Pancreas (tissue), 10 donors: ENCODE measurements around the gene MAPK1. TPM values are rescaled to one million over a fixed set of nuclear protein-coding genes. Genes with fewer than 3 reads are reported as not detected.
"Not testable (repeated sequence)": the region's sequence is repeated elsewhere in the genome, so short reads cannot be mapped to it uniquely, and the experiment has no call there.

Source experiments
- ATAC-seq, 4 donors: fragments of 200-7000 bp; cut with Tn5 transposase; one replicate each; pipeline versions ENCODE4 v1.8.0 to v1.9.1; 2020; ENCODE audit warnings: mild to moderate bottlenecking in 4 of 4, moderate library complexity in 4 of 4
- DNase-seq, 6 donors: peaks; one replicate each; pipeline ENCODE4 v3.0.0-alpha.2; 2020
- FAIRE-seq: peaks from 2 replicates; lab custom pipeline; 2012; peaks lifted over from hg19 to GRCh38; lab: Jason Lieb, UNC
- H3K27ac ChIP-seq, 4 donors: fragments of 200-600 bp; sonication (generic); 1 replicate in 3 of 4; 2 replicates in 1 of 4; pipeline versions ENCODE4 v1.5.0 to v1.8.0; 2020
- H3K27me3 ChIP-seq, 4 donors: fragments of 200-600 bp; one replicate each; pipeline ENCODE4 v1.8.0; 2021
- H3K36me3 ChIP-seq, 3 donors: fragments of 200-600 bp; sonication (generic) in 1 of 3; one replicate each; pipeline versions ENCODE4 v1.5.0 to v1.8.0; 2020 to 2021
- H3K4me1 ChIP-seq, 3 donors: fragments of 200-600 bp; one replicate each; pipeline ENCODE4 v1.8.0; 2021
- H3K4me3 ChIP-seq, 4 donors: fragments of 200-600 bp; sonication (generic) in 2 of 4; one replicate each; pipeline versions ENCODE4 v1.5.0 to v1.8.0; 2020 to 2021
- H3K9me3 ChIP-seq, 4 donors: fragments of 200-600 bp; one replicate each; pipeline ENCODE4 v1.8.0; 2021
- WGBS, 2 donors: extraction: QIAGEN DNeasy Blood & Tissue Kit; methylation state at CpG; one replicate each; pipeline ENCODE4 v1.1.7; 2013; 5-methylcytosine and 5-hydroxymethylcytosine counted together
- intact Hi-C, 3 donors: fragments of 100-400 bp; cut with DNase I; formaldehyde crosslinking; loops; one replicate each; pipeline versions ENCODE4 v1.11.1 to v1.14.2; 2022
- polyA plus RNA-seq, 2 donors: library from polyadenylated mRNA; stranded (reverse); fragments of 200-250 nt; gene quantifications; one replicate each; pipeline ENCODE4 v1.2.3, GENCODE V29; 2013
- total RNA-seq, 6 donors: library from RNA; stranded (reverse); fragmentation: NEBNext Ultra II Directional in 4 of 6; extraction: Animal tissue kit (Norgen Biotek cat#: 25700) in 4 of 6; gene quantifications; one replicate each; pipeline versions ENCODE4 v1.2.1 to v1.2.4, GENCODE V29; 2021 to 2023
- TF ChIP-seq, protein P1 (sequence below), 4 donors: fragments of 200-600 bp; sonication (generic) in 3 of 4; IDR thresholded peaks; one replicate each; pipeline versions ENCODE4 v1.5.0 to v1.8.0; 2021; ENCODE audit warnings: antibody characterized with exemption in 4 of 4
- donor health status: healthy with polysubstance abuse.
- donor health status: DM: no; HTN: no; CAD: no; lungs with moderate emphysema.
- donor health status: DM: no; HTN: no; CAD: no.
- donor health status: control.
- donor health status: control.
- donor health status: Bipolar disorder and iron deficiency.
- donor health status: DM: yes; HTN: yes; CAD: no.
- donor health status: DM: no; HTN: no; CAD: no.
- donor health status: DM: no; HTN: no; CAD: no.
- donor health status: DM: yes; HTN: yes; CAD: no.

Gene MAPK1
- total and polyA plus RNA-seq, 8 donors = 7.0 to 85.7 (median 66.4) TPM

DNA sequence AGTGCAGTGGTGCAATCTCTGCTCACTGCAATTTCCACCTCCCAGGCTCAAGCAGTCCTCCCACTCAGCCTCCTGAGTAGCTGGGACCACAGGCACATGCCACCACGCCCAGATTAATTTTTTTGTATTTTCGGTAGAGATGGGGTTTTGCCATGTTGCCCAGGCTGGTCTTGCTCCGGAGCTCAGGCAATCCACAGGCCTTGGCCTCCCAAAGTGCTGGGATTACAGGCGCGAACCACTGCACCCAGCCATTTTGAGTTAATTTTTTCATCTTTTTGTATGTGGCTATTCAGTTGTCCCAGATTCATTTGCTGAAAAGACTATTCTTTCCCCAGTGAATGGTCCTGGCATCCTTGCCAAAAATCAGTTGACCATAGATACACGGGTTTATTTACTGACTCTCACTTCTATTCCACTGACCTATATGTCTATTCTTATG is 63.6 kb downstream of the MAPK1 start:
- intact Hi-C loops = no loop called here
- ATAC-seq = no peak
- Histone ChIP-seq H3K9me3 (no peaks in the 10 kb centered on the region), H3K36me3 (peaks cover 0 to 48% (median 7%) of the 10 kb centered on the region in 3 donors), H3K4me3 (no peak overlapping the region), H3K27ac (no peak overlapping the region), H3K4me1 (peaks cover 0 to 14% (median 10%) of the 10 kb centered on the region in 3 donors), H3K27me3 (no peaks in the 10 kb centered on the region)
- WGBS, 2 donors = 82 to 85% methylated on average over 6 of the region's 6 CpGs
- TF ChIP-seq, protein P1, sequence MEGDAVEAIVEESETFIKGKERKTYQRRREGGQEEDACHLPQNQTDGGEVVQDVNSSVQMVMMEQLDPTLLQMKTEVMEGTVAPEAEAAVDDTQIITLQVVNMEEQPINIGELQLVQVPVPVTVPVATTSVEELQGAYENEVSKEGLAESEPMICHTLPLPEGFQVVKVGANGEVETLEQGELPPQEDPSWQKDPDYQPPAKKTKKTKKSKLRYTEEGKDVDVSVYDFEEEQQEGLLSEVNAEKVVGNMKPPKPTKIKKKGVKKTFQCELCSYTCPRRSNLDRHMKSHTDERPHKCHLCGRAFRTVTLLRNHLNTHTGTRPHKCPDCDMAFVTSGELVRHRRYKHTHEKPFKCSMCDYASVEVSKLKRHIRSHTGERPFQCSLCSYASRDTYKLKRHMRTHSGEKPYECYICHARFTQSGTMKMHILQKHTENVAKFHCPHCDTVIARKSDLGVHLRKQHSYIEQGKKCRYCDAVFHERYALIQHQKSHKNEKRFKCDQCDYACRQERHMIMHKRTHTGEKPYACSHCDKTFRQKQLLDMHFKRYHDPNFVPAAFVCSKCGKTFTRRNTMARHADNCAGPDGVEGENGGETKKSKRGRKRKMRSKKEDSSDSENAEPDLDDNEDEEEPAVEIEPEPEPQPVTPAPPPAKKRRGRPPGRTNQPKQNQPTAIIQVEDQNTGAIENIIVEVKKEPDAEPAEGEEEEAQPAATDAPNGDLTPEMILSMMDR (IDR thresholded peaks at IDR 0.05) = no peak
- FAIRE-seq = no peak
- DNase-seq = no peak

DNA sequence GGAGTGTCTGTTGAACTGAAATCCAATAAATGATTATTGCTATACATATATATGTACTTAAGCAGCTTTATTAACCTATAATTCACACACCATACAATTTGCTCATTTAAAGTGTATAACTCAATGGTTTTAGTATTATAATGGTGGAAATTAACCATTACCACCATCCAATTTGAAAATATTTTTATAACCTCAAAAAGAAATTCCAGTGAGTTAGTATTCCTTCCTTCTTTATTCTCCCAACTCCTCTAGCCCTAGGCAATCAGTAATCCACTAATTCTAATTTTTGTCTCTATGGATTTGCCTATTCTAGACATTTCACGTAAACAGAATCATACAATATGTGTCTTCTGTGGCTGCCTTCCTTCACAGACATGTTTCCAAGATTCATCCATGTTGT is 64.8 kb downstream of the MAPK1 start:
- Histone ChIP-seq H3K9me3 (no peaks in the 10 kb centered on the region), H3K27ac (no peak overlapping the region), H3K27me3 (no peaks in the 10 kb centered on the region), H3K4me3 (no peak overlapping the region), H3K4me1 (peaks cover 0 to 10% (median 8%) of the 10 kb centered on the region in 3 donors), H3K36me3 (peaks cover 0 to 57% (median 15%) of the 10 kb centered on the region in 3 donors)
- FAIRE-seq (no peak), DNase-seq (no peak), ATAC-seq (no peak)
- TF ChIP-seq, protein P1 (IDR thresholded peaks at IDR 0.05) = no peak
- intact Hi-C loops = no loop called here
- WGBS, 2 donors = 100% methylated on average over 1 of the region's 1 CpG

DNA sequence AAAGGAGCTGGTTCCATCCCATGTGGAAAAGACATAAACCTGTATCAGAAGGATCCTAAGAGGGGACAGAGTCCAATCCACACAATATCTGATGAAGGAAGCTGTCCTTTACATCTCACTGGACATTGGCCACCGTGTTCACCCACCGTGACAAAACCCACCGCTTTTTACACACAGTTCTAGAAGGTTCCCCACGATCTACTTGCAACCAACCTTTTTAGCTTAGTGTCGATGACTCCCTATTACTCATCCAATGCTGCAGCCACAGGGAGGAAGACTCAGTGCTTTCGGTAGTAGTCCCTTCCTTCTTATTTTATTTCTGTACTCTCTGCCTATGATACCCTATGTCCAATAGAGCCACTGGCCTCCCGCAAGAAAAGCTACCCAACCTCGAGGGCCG is 65.4 kb downstream of the MAPK1 start:
- H3K27me3 ChIP-seq = no peaks in the 10 kb centered on the region
- H3K9me3 ChIP-seq = no peaks in the 10 kb centered on the region
- TF ChIP-seq, protein P1 (IDR thresholded peaks at IDR 0.05) = no peak
- no peak for DNase-seq
- intact Hi-C loops = no loop called here
- no peak for ATAC-seq
- 98% methylated on average over 9 of the region's 9 CpGs for WGBS, 2 donors
- no peak overlapping the region for H3K4me3 ChIP-seq
- peaks cover 0 to 4% (median 2%) of the 10 kb centered on the region in 3 donors for H3K4me1 ChIP-seq
- FAIRE-seq = no peak
- H3K27ac ChIP-seq = no peak overlapping the region
- H3K36me3 ChIP-seq = peaks cover 0 to 57% (median 15%) of the 10 kb centered on the region in 3 donors

DNA sequence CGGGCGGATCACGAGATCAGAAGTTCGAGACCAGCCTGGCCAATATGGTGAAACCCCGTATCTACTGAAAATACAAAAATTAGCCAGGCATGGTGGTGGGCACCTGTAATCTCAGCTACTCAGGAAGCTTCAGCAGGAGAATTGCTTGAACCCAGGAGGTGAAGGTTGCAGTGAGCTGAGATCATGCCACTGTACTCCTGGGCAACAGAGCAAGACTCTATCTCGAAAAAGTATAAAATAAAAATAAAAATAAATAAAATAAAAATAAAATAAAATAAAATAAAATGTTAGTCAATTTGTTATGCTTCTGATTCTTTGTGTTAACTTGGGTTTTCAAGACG is 66.2 kb downstream of the MAPK1 start:
- DNase-seq, ATAC-seq, H3K27ac ChIP-seq, FAIRE-seq, H3K4me3 ChIP-seq, H3K27me3 ChIP-seq, H3K9me3 ChIP-seq, intact Hi-C loops, H3K4me1 ChIP-seq: not testable (repeated sequence)
- 97 to 99% methylated on average over 7 of the region's 7 CpGs for WGBS, 2 donors
- peaks cover 0 to 51% (median 15%) of the 10 kb centered on the region in 3 donors for H3K36me3 ChIP-seq

DNA sequence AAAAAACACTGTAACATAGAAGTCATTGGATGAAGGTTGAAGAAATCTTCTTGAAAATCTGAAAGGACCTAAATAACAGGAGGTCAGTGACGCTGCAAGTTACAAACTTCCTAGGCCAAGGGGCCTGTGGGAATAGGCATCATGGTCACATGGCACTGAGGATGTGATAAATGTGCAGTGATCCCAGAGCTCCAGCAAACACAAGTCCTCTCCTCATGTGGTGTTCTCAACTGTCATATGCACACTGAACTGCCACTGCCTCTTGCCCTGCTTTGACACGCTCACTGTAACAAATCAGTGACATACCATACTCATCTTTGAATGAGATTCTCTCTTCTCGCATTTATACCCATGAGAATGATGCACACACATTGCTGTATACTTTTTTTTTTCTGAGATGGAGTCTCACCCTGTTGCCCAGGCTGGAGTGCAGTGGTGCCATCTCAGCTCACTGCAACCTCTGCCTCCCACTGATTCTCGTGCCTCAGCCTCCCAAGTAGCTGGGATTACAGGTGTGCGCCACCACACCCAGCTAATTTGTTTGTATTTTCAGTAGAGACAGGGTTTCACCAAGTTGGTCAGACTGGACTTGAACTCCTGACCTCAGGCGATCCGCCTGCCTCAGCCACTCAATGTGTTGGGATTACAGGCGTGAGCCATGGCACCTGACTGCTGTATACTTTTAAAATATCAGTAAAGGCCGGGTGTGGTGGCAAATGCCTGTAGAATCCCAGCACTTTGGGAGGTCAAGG is 66.7 kb downstream of the MAPK1 start:
- TF ChIP-seq, protein P1 (IDR thresholded peaks at IDR 0.05) = no peak
- Histone ChIP-seq H3K4me3 (no peak overlapping the region), H3K9me3 (no peaks in the 10 kb centered on the region), H3K36me3 (peaks cover 0 to 50% (median 15%) of the 10 kb centered on the region in 3 donors), H3K4me1 (no peaks in the 10 kb centered on the region), H3K27me3 (no peaks in the 10 kb centered on the region), H3K27ac (no peak overlapping the region)
- ATAC-seq = no peak
- no peak for FAIRE-seq
- no peak for DNase-seq
- intact Hi-C loops = no loop called here
- WGBS, 2 donors = 97 to 98% methylated on average over 9 of the region's 9 CpGs
